ENCODE results near the gene TUBB4A.

DNA sequence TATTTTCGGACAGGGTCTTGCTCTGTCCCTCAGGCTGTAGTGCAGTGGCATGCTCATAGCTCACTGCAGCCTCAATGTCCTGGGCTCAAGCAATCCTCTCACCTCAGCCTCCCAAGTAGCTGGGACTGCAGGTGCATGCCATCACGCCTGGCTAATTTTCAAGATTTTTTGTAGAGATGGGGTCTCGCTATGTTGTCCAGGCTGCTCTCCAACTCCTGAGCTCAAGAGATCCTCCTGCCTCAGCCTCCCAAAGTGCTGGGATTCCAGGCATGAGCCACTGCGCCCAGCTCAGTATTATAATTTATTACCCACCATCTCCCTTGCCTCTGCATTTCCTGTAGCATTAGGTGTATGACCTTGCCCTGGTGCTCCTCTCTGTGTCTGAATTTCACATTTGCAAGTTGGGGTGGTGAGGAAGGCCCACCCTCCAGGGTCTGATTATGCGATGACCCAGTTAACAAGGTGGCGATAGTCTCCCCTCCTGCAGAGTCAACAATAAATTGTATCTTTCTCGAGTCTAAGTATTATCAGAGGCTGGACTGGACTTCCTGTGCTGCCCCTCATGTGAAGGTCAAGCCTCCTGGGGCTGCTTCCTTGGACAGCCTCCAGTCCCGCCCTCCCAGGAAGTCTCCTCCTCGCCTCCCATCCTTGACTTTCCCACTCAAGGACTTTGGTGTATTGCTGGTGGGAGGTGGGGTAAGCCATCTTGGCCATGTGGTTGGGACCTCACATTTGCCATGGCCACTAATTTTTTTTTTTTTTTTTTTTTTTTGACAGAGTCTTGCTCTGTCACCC is 1.5 kb upstream of the TUBB4A start:
- no peak for TF ChIP-seq GABPA (IDR thresholded peaks at IDR 0.05; ENCODE audit: borderline replicate concordance, insufficient read depth, low read length)
- no peak for TF ChIP-seq JUND (IDR thresholded peaks at IDR 0.05; ENCODE audit: low read length)
- TF ChIP-seq, protein P1, sequence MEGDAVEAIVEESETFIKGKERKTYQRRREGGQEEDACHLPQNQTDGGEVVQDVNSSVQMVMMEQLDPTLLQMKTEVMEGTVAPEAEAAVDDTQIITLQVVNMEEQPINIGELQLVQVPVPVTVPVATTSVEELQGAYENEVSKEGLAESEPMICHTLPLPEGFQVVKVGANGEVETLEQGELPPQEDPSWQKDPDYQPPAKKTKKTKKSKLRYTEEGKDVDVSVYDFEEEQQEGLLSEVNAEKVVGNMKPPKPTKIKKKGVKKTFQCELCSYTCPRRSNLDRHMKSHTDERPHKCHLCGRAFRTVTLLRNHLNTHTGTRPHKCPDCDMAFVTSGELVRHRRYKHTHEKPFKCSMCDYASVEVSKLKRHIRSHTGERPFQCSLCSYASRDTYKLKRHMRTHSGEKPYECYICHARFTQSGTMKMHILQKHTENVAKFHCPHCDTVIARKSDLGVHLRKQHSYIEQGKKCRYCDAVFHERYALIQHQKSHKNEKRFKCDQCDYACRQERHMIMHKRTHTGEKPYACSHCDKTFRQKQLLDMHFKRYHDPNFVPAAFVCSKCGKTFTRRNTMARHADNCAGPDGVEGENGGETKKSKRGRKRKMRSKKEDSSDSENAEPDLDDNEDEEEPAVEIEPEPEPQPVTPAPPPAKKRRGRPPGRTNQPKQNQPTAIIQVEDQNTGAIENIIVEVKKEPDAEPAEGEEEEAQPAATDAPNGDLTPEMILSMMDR (IDR thresholded peaks at IDR 0.05; ENCODE audit: control extremely low read depth in 1 of 3, insufficient read depth in 1 of 3, low read depth in 1 of 3, low read length in 3 of 3): no peak
- no peak for TF ChIP-seq RXRA (IDR thresholded peaks at IDR 0.05; ENCODE audit: insufficient read depth, low read depth, low read length)
- TF ChIP-seq POLR2AphosphoS5 (IDR thresholded peaks at IDR 0.05; ENCODE audit: low read depth, low read length): no peak
- TF ChIP-seq TAF1 (IDR thresholded peaks at IDR 0.05; ENCODE audit: low read depth, low read length): no peak
- TF ChIP-seq EZH2 (IDR thresholded peaks at IDR 0.05; ENCODE audit: low read depth, low read length, severe bottlenecking): no peak
- TF ChIP-seq RAD21 (IDR thresholded peaks at IDR 0.05 in 1 of 2, conservative IDR thresholded peaks at IDR 0.05 in 1 of 2; ENCODE audit: low read depth in 2 of 2, low read length in 2 of 2): no peak

All from H1 (cell line).